ENCODE results near the gene SLC39A7. TPM values are rescaled to one million over a fixed set of nuclear protein-coding genes. Genes with fewer than 3 reads are reported as not detected.

Gene SLC39A7, protein sequence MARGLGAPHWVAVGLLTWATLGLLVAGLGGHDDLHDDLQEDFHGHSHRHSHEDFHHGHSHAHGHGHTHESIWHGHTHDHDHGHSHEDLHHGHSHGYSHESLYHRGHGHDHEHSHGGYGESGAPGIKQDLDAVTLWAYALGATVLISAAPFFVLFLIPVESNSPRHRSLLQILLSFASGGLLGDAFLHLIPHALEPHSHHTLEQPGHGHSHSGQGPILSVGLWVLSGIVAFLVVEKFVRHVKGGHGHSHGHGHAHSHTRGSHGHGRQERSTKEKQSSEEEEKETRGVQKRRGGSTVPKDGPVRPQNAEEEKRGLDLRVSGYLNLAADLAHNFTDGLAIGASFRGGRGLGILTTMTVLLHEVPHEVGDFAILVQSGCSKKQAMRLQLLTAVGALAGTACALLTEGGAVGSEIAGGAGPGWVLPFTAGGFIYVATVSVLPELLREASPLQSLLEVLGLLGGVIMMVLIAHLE
- total RNA-seq = 10 to 100 TPM; 63.1 to 63.6 TPM
- 32.9 TPM for polyA plus RNA-seq

DNA sequence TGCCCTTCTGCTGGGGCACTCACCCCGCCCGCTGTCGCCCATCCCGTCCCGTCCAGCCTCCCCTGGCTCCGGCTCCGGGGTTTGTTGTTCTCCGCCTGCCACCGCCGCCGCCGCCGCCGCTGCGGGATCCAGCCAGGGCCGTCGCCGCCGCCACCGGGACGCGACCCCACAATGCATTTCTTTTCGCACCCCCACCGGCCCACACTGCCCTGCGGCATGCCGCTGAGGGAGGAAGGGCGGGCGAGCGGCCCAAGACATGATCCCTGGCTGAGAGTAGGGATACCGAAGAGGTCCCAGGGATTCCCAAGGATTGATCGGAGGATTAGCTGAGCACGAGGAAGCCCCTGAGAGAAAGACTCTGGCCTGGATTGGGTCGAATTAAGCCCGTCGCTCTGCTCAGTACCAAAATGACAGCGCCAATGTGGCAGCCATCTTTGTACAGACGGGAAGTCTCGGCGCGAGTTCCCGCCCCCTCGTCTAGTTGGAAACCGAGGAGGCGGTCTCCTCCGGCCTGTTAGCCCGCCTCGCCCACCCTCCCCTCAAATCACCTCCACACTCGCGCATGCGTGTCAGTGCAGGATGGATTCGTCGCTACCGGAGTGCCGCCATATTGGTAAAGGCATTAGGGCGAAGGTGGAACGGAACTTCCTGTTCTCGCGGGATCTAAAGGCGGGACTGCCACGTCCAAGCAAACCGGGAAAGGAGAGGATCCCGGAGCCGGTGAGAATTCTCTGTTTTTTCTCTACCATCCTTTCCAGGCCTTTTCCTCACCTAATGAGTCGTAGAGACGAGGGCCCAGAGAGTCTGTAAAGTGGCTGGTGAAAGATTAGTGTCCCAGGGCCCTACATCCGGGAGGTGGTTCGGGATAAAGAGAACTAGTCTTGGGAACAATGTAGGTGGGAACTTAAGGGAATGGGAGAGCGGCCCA is at the start of gene SLC39A7, which contains the start of gene RXRB:
TSS of gene SLC39A7 (plus strand) at position 649 of the 928 bp plus-strand sequence. CDS start 379 bp downstream, outside the sequence.
TSS of gene RXRB (minus strand) at position 447 of the 928 bp plus-strand sequence. CDS start at position 258, 189 bp downstream.
- Histone ChIP-seq H3K4me1 (ENCODE audit: insufficient read depth, low read length) (peaks cover 64% of the 10 kb centered on the region), H3K27ac (ENCODE audit: low read depth, low read length) (peak within 1 kb of the TSS; percentile 92), H3K9me3 (ENCODE audit: low read length) (no peaks in the 10 kb centered on the region), H3K27me3 (ENCODE audit: insufficient read depth, low read length, poor library complexity, severe bottlenecking) (no peaks in the 10 kb centered on the region), H3K36me3 (ENCODE audit: insufficient read depth, low read length) (peaks cover 37% of the 10 kb centered on the region), H3K4me3 (ENCODE audit: low read length) (peak within 1 kb of the TSS; percentile 96)
- peak within 1 kb of the TSS; percentile 98 to 100 (median 99) for H3K27ac Mint-ChIP-seq
- H3K4me3 Mint-ChIP-seq = peak within 1 kb of the TSS; percentile 98 to 100 (median 99)
- no peaks in the 10 kb centered on the region for H3K9me3 Mint-ChIP-seq
- H3K27me3 Mint-ChIP-seq = no peaks in the 10 kb centered on the region
- POLR2A ChIA-PET = interaction anchor here (1.2 to 1.5 kb wide), 3 partner anchors 8 to 71 kb away, joined by 5 to 6 read pairs (median 6); partner anchors contain the start of genes RING1, RPS18 and VPS52
- H3K4me1 Mint-ChIP-seq = peaks cover 68 to 78% (median 77%) of the 10 kb centered on the region in 3 donors
- peak; percentile 97 to 100 (median 98) for DNase-seq
- H3K36me3 Mint-ChIP-seq = peaks cover 20 to 76% (median 26%) of the 10 kb centered on the region in 3 donors
- CTCF ChIA-PET = interaction anchor here (0.7 to 4.2 kb wide), 4 partner anchors 38 to 48 kb away, joined by 3 to 15 read pairs (median 6); no protein-coding TSS in a partner anchor

DNA sequence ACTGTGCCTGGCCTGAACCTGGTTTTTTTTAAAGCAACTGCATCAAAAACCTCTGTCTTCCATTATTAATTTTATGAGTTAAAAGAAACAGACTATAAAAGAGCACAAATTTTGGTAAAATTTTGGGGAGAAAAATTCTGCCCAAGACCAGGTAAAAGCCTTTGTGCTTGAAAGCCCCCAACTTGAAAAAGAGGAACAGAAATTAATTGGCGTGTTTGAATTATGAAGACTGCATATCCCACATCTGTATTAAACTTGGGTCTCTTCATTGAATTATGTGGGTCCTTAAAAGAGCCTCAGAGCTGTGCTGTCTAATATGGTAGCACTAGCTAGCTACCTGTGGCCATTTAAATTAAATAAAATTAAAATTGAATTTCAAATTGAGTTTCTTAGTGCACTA is 49.6 kb upstream of the SLC39A7 start:
- Mint-ChIP-seq H3K9me3 (peaks cover 10 to 22% (median 15%) of the 10 kb centered on the region in 5 donors), H3K36me3 (peaks cover 0 to 7% (median 0%) of the 10 kb centered on the region in 3 donors), H3K27me3 (peaks cover 9 to 45% of the 10 kb centered on the region in 2 donors), H3K27ac (no peak overlapping the region), H3K4me1 (no peaks in the 10 kb centered on the region), H3K4me3 (no peak overlapping the region)
- Histone ChIP-seq H3K4me1 (ENCODE audit: insufficient read depth, low read length) (no peaks in the 10 kb centered on the region), H3K4me3 (ENCODE audit: low read length) (no peak overlapping the region), H3K27me3 (ENCODE audit: insufficient read depth, low read length, poor library complexity, severe bottlenecking) (peaks cover 4% of the 10 kb centered on the region), H3K36me3 (ENCODE audit: insufficient read depth, low read length) (no peaks in the 10 kb centered on the region), H3K27ac (ENCODE audit: low read depth, low read length) (no peak overlapping the region), H3K9me3 (ENCODE audit: low read length) (no peaks in the 10 kb centered on the region)
- ChIA-PET POLR2A (no interaction called here), CTCF (interaction anchor here (1.0 to 2.4 kb wide), 4 partner anchors 8 to 137 kb away, joined by 3 to 8 read pairs (median 5); no protein-coding TSS in a partner anchor)
- no peak for DNase-seq

DNA sequence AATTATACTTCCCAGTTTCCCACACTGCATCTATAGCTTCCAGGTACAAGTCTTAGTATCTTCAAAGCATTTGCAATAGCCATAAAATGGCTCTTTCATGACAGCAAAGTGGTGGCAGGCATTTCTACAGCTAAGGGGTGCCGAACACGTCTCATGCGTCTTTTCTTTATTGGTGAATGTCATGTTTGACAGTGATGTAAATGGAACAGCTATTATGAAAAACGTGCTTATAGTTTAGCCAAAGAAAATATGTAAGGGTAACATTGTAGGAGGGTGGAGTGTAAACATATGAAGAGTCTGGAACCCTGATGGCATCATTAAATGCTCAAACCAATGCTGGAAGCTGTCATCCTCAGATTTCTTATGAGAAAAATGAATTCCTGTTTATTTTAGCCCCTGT is 46.3 kb upstream of the SLC39A7 start:
- Mint-ChIP-seq H3K9me3 (peaks cover 10 to 22% (median 15%) of the 10 kb centered on the region in 5 donors), H3K27me3 (peaks cover 4 to 41% of the 10 kb centered on the region in 2 donors), H3K27ac (no peak overlapping the region), H3K36me3 (peaks cover 0 to 7% (median 0%) of the 10 kb centered on the region in 3 donors), H3K4me1 (no peaks in the 10 kb centered on the region), H3K4me3 (no peak overlapping the region)
- DNase-seq = no peak
- Histone ChIP-seq H3K9me3 (ENCODE audit: low read length) (no peaks in the 10 kb centered on the region), H3K4me3 (ENCODE audit: low read length) (no peak overlapping the region), H3K27me3 (ENCODE audit: insufficient read depth, low read length, poor library complexity, severe bottlenecking) (peaks cover 4% of the 10 kb centered on the region), H3K27ac (ENCODE audit: low read depth, low read length) (no peak overlapping the region), H3K4me1 (ENCODE audit: insufficient read depth, low read length) (no peaks in the 10 kb centered on the region), H3K36me3 (ENCODE audit: insufficient read depth, low read length) (no peaks in the 10 kb centered on the region)
- CTCF ChIA-PET = interaction anchor here (1.2 to 2.7 kb wide), 2 partner anchors 44 to 94 kb away, joined by 3 to 9 read pairs; no protein-coding TSS in a partner anchor
- POLR2A ChIA-PET = interaction anchor here (1.1 kb wide), 1 partner anchor 94 kb away, joined by 7 read pairs; no protein-coding TSS in a partner anchor

DNA sequence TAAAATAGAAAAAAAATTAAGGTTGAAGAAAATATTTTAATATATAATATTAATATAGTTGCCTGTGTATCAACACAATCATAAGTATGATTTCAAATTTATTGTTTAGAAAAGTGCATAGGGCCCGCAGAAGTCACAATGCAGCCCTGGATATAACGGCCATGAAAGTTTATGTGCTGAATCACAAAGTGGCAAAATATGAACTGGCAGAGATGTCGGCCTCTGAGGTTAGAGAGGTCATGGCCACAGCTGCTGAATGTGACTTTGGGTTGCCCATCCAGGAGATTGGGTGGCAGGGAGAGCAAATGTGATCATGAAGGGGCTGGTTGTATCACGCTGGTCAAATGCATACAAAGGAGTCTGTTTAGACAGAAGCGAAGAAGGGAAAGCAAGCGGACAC is 44.1 kb upstream of the SLC39A7 start:
- Histone ChIP-seq H3K27ac (ENCODE audit: low read depth, low read length) (no peak overlapping the region), H3K4me1 (ENCODE audit: insufficient read depth, low read length) (peaks cover 5% of the 10 kb centered on the region), H3K4me3 (ENCODE audit: low read length) (no peak overlapping the region), H3K27me3 (ENCODE audit: insufficient read depth, low read length, poor library complexity, severe bottlenecking) (no peaks in the 10 kb centered on the region), H3K36me3 (ENCODE audit: insufficient read depth, low read length) (no peaks in the 10 kb centered on the region), H3K9me3 (ENCODE audit: low read length) (no peaks in the 10 kb centered on the region)
- H3K4me3 Mint-ChIP-seq = no peak overlapping the region
- H3K27me3 Mint-ChIP-seq = peaks cover 2 to 29% of the 10 kb centered on the region in 2 donors
- peak overlapping the region in 1 of 8 donors; percentile 4 for H3K27ac Mint-ChIP-seq
- H3K4me1 Mint-ChIP-seq = peaks cover 4 to 6% (median 5%) of the 10 kb centered on the region in 3 donors
- peaks cover 10 to 18% (median 14%) of the 10 kb centered on the region in 5 donors for H3K9me3 Mint-ChIP-seq
- DNase-seq = no peak
- ChIA-PET CTCF (interaction anchor here (9.7 kb wide), 1 partner anchor 93 kb away, joined by 101 read pairs; no protein-coding TSS in a partner anchor), POLR2A (no interaction called here)
- H3K36me3 Mint-ChIP-seq = peaks cover 0 to 7% (median 0%) of the 10 kb centered on the region in 3 donors

DNA sequence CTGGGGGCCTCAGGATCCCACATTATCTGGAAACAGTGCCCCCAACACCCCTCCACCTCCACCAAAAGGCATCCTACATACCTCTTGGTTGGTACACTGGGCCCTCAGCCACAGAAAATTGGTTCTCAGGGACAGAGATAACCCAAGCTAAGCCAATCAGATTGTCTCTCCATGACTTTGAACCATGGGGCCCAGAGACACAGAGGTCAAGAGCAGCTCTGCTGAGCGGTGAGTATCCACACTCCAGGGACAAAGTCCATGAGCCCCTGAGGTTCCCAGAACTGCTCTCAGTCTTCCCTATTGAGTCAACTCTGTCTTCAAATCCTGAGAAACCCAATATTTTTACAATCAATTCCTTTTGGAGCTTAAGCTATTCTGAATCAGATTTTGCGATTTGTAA is 43.7 kb upstream of the SLC39A7 start:
- Mint-ChIP-seq H3K4me1 (peaks cover 8 to 10% (median 8%) of the 10 kb centered on the region in 3 donors), H3K4me3 (no peak overlapping the region), H3K36me3 (peaks cover 0 to 7% (median 0%) of the 10 kb centered on the region in 3 donors), H3K27me3 (peaks cover 3 to 29% of the 10 kb centered on the region in 2 donors), H3K9me3 (peaks cover 7 to 14% (median 10%) of the 10 kb centered on the region in 5 donors), H3K27ac (peak overlapping the region in 2 of 8 donors; percentile 4 to 34)
- H3K4me3 ChIP-seq (ENCODE audit: low read length) = no peak overlapping the region
- ChIA-PET CTCF (interaction anchor here (9.7 kb wide), 1 partner anchor 93 kb away, joined by 101 read pairs; no protein-coding TSS in a partner anchor), POLR2A (no interaction called here)
- DNase-seq = no peak
- H3K27me3 ChIP-seq (ENCODE audit: insufficient read depth, low read length, poor library complexity, severe bottlenecking) = no peaks in the 10 kb centered on the region
- H3K36me3 ChIP-seq (ENCODE audit: insufficient read depth, low read length) = no peaks in the 10 kb centered on the region
- H3K9me3 ChIP-seq (ENCODE audit: low read length) = no peaks in the 10 kb centered on the region
- H3K4me1 ChIP-seq (ENCODE audit: insufficient read depth, low read length) = peaks cover 9% of the 10 kb centered on the region
- no peak overlapping the region for H3K27ac ChIP-seq (ENCODE audit: low read depth, low read length)

DNA sequence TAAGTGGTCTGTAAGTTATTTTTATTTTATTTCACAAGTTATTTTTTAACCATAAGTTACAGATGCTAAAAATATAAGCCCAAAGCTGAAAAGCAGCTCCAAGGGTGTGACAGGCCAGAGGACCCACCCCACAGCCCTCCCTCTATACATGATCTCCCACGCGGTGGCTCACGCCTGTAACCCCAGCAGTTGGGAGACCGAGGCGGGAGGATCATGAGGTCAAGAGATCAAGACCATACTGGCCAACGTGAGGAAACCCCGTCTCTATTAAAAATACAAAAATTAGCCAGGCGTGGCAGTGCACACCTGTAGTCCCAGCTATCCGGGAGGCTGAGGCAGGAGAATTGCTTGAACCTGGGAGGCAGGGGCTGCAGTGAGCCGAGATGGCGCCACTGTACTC is 40.6 kb upstream of the SLC39A7 start:
- H3K27me3 ChIP-seq (ENCODE audit: insufficient read depth, low read length, poor library complexity, severe bottlenecking) = peaks cover 3% of the 10 kb centered on the region
- H3K27me3 Mint-ChIP-seq = peaks cover 3 to 16% of the 10 kb centered on the region in 2 donors
- no peak overlapping the region for H3K27ac ChIP-seq (ENCODE audit: low read depth, low read length)
- H3K4me1 ChIP-seq (ENCODE audit: insufficient read depth, low read length) = peaks cover 11% of the 10 kb centered on the region
- H3K36me3 ChIP-seq (ENCODE audit: insufficient read depth, low read length) = no peaks in the 10 kb centered on the region
- ChIA-PET CTCF (interaction anchor here (1.1 to 9.7 kb wide), 6 partner anchors 10 to 188 kb away, joined by 3 to 101 read pairs (median 4); no protein-coding TSS in a partner anchor), POLR2A (no interaction called here)
- H3K36me3 Mint-ChIP-seq = no peaks in the 10 kb centered on the region
- H3K9me3 ChIP-seq (ENCODE audit: low read length) = no peaks in the 10 kb centered on the region
- no peak overlapping the region for H3K4me3 Mint-ChIP-seq
- H3K4me1 Mint-ChIP-seq = peaks cover 8 to 11% (median 11%) of the 10 kb centered on the region in 3 donors
- H3K27ac Mint-ChIP-seq = no peak overlapping the region
- no peak for DNase-seq
- no peak overlapping the region for H3K4me3 ChIP-seq (ENCODE audit: low read length)
- no peaks in the 10 kb centered on the region for H3K9me3 Mint-ChIP-seq

DNA sequence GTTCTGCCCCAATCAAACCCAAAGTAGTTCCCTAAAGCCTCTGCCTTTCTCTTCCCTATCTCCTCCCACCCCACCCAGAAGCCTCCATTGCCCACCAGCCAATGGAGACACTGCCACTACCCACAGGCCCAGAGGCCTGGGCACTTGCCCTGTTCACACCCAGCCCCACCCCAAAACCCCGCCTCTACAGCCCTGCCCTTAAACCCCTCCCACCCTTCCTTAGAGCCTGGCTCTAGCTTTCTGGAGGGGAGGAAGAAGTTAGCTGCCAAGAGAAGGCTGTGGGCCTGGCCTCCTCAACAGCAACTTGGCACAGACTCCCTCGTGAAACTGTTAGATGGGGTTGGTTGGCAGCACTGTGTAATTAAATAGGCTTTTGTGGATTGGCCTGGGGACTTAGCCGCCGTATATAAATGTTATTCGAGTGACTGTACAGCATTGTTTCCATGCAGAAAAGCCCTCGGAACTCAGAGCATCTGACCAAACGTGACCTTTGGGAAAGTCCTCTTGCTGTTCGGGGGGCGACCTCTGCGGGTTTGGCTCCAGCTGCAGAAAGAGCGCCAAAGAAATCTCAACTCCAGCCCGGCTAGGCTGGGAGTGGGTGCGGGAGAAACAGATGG is 39.8 kb upstream of the SLC39A7 start:
- H3K27me3 ChIP-seq (ENCODE audit: insufficient read depth, low read length, poor library complexity, severe bottlenecking) = peaks cover 3% of the 10 kb centered on the region
- H3K9me3 ChIP-seq (ENCODE audit: low read length) = no peaks in the 10 kb centered on the region
- ChIA-PET POLR2A (interaction anchor here (2.3 kb wide), 1 partner anchor 88 kb away, joined by 13 read pairs; no protein-coding TSS in a partner anchor), CTCF (interaction anchor here (1.1 to 9.7 kb wide), 7 partner anchors 11 to 187 kb away, joined by 3 to 101 read pairs (median 6); no protein-coding TSS in a partner anchor)
- H3K4me1 ChIP-seq (ENCODE audit: insufficient read depth, low read length) = peaks cover 11% of the 10 kb centered on the region
- Mint-ChIP-seq H3K27me3 (peaks cover 3 to 18% of the 10 kb centered on the region in 2 donors), H3K4me3 (peak overlapping the region in 1 of 7 donors; percentile 79), H3K36me3 (no peaks in the 10 kb centered on the region), H3K9me3 (no peaks in the 10 kb centered on the region), H3K4me1 (peaks cover 8 to 11% (median 11%) of the 10 kb centered on the region in 3 donors), H3K27ac (peak overlapping the region in 2 of 8 donors; percentile 69 to 82)
- H3K27ac ChIP-seq (ENCODE audit: low read depth, low read length) = no peak overlapping the region
- no peak for DNase-seq
- H3K4me3 ChIP-seq (ENCODE audit: low read length) = no peak overlapping the region
- no peaks in the 10 kb centered on the region for H3K36me3 ChIP-seq (ENCODE audit: insufficient read depth, low read length)
